ENCODE measurements around the gene TMEM87B. TPM values are rescaled to one million over a fixed set of nuclear protein-coding genes. Genes with fewer than 3 reads are reported as not detected.

The TMEM87B gene
- polyA plus RNA-seq, 1 donor from 2014 or later: 12.8 TPM

DNA sequence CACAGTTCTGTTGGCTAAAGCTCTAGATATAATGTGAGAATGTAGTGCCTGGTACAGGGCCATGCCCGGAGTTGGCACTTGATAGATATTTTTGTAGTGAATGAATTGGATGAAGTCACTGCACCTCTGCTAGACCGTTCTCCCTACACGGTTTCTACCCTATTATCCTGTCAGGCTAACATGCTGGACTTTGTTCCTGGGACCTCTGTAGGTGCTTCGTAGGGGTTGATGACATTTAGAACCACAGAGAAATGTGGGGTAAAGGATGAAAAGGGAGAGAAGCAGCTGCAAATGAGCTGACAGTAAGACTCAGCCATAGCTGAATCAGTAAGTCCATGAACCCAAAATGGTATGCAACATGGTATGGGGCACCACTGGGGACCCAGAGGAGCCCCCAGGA, 79.1 kb downstream of the TMEM87B start:
- Histone ChIP-seq H3K4me3 (ENCODE audit: low read length) (no peak overlapping the region), H3K9me2 (ENCODE audit: insufficient read depth, low read length) (no peaks in the 10 kb centered on the region), H3K4me2 (ENCODE audit: low read length) (no peak overlapping the region), H3K9me3 (ENCODE audit: low read length) (no peaks in the 10 kb centered on the region), H2AFZ (ENCODE audit: low read depth, low read length) (no peak overlapping the region), H3K27me3 (ENCODE audit: insufficient read depth, low read depth, low read length) (peaks cover 17% of the 10 kb centered on the region), H3F3A (ENCODE audit: insufficient read depth, low read length, poor library complexity, severe bottlenecking) (no peaks in the 10 kb centered on the region), H3K27ac (ENCODE audit: low read length) (no peak overlapping the region), H3K79me2 (replicated peaks; ENCODE audit: insufficient read depth, low read length) (no peaks in the 10 kb centered on the region), H3K36me3 (ENCODE audit: insufficient read depth, low read length) (no peaks in the 10 kb centered on the region), H4K20me1 (ENCODE audit: insufficient read depth) (no peaks in the 10 kb centered on the region), H3K9ac (ENCODE audit: low read length) (no peak overlapping the region)
- TF ChIP-seq RAD21 (conservative IDR thresholded peaks at IDR 0.05): no peak
- TF ChIP-seq EP300 (conservative IDR thresholded peaks at IDR 0.05; ENCODE audit: poor library complexity, severe bottlenecking): no peak
- no peak for TF ChIP-seq EZH2 (IDR thresholded peaks at IDR 0.05; ENCODE audit: borderline replicate concordance, insufficient read depth, low read length, poor library complexity, severe bottlenecking)
- TF ChIP-seq SMC3 (conservative IDR thresholded peaks at IDR 0.05; ENCODE audit: poor library complexity): no peak
- TF ChIP-seq, protein P1, sequence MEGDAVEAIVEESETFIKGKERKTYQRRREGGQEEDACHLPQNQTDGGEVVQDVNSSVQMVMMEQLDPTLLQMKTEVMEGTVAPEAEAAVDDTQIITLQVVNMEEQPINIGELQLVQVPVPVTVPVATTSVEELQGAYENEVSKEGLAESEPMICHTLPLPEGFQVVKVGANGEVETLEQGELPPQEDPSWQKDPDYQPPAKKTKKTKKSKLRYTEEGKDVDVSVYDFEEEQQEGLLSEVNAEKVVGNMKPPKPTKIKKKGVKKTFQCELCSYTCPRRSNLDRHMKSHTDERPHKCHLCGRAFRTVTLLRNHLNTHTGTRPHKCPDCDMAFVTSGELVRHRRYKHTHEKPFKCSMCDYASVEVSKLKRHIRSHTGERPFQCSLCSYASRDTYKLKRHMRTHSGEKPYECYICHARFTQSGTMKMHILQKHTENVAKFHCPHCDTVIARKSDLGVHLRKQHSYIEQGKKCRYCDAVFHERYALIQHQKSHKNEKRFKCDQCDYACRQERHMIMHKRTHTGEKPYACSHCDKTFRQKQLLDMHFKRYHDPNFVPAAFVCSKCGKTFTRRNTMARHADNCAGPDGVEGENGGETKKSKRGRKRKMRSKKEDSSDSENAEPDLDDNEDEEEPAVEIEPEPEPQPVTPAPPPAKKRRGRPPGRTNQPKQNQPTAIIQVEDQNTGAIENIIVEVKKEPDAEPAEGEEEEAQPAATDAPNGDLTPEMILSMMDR (IDR thresholded peaks at IDR 0.05; ENCODE audit: poor library complexity, severe bottlenecking): no peak
- TF ChIP-seq POLR2AphosphoS5 (IDR thresholded peaks at IDR 0.05): no peak
- no peak for TF ChIP-seq TAF1 (IDR thresholded peaks at IDR 0.05; ENCODE audit: low read depth)

DNA sequence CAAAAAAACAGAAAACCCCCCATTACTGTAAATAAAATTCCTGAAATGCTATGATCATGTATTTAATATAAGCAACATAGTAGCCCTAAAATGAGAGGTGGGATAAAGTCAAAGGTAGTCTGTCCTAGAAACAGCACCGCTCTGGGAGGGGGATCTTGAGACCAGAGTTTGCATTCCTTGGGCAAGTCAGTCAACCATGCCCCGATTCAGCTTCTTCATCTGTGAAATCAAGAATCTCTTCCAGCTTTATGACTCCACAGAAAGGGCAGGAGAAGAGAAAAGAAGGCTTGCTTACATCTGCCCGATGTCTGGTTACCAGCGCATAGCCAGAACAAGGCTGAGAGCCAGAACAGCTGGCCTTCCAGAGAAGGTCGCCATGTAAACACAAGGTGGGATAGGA, 81.0 kb downstream of the TMEM87B start:
- H3K36me3 ChIP-seq (ENCODE audit: insufficient read depth, low read length): no peaks in the 10 kb centered on the region
- TF ChIP-seq, protein P1 (IDR thresholded peaks at IDR 0.05; ENCODE audit: poor library complexity, severe bottlenecking): no peak
- TF ChIP-seq EP300 (conservative IDR thresholded peaks at IDR 0.05; ENCODE audit: poor library complexity, severe bottlenecking) (no peak), TAF1 (IDR thresholded peaks at IDR 0.05; ENCODE audit: low read depth) (no peak), SMC3 (conservative IDR thresholded peaks at IDR 0.05; ENCODE audit: poor library complexity) (no peak), RAD21 (conservative IDR thresholded peaks at IDR 0.05) (no peak), EZH2 (IDR thresholded peaks at IDR 0.05; ENCODE audit: borderline replicate concordance, insufficient read depth, low read length, poor library complexity, severe bottlenecking) (no peak), POLR2AphosphoS5 (IDR thresholded peaks at IDR 0.05) (no peak), MXI1 (conservative IDR thresholded peaks at IDR 0.05; ENCODE audit: poor library complexity, severe bottlenecking) (no peak)
- TF ChIP-seq, protein P2, sequence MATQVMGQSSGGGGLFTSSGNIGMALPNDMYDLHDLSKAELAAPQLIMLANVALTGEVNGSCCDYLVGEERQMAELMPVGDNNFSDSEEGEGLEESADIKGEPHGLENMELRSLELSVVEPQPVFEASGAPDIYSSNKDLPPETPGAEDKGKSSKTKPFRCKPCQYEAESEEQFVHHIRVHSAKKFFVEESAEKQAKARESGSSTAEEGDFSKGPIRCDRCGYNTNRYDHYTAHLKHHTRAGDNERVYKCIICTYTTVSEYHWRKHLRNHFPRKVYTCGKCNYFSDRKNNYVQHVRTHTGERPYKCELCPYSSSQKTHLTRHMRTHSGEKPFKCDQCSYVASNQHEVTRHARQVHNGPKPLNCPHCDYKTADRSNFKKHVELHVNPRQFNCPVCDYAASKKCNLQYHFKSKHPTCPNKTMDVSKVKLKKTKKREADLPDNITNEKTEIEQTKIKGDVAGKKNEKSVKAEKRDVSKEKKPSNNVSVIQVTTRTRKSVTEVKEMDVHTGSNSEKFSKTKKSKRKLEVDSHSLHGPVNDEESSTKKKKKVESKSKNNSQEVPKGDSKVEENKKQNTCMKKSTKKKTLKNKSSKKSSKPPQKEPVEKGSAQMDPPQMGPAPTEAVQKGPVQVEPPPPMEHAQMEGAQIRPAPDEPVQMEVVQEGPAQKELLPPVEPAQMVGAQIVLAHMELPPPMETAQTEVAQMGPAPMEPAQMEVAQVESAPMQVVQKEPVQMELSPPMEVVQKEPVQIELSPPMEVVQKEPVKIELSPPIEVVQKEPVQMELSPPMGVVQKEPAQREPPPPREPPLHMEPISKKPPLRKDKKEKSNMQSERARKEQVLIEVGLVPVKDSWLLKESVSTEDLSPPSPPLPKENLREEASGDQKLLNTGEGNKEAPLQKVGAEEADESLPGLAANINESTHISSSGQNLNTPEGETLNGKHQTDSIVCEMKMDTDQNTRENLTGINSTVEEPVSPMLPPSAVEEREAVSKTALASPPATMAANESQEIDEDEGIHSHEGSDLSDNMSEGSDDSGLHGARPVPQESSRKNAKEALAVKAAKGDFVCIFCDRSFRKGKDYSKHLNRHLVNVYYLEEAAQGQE (IDR thresholded peaks at IDR 0.05; ENCODE audit: borderline replicate concordance): no peak
- no peak overlapping the region for H3K9ac ChIP-seq (ENCODE audit: low read length)

More for the DNA sequence above, 81.0 kb downstream of the TMEM87B start:
- no peak overlapping the region for H2AFZ ChIP-seq (ENCODE audit: low read depth, low read length)
- no peak overlapping the region for H3K27ac ChIP-seq (ENCODE audit: low read length)
- H3K79me2 ChIP-seq (replicated peaks; ENCODE audit: insufficient read depth, low read length): no peaks in the 10 kb centered on the region
- H3K9me3 ChIP-seq (ENCODE audit: low read length): no peaks in the 10 kb centered on the region
- H3K4me2 ChIP-seq (ENCODE audit: low read length): no peak overlapping the region
- no peaks in the 10 kb centered on the region for H4K20me1 ChIP-seq (ENCODE audit: insufficient read depth)
- peaks cover 22% of the 10 kb centered on the region for H3K27me3 ChIP-seq (ENCODE audit: insufficient read depth, low read depth, low read length)
- H3K9me2 ChIP-seq (ENCODE audit: insufficient read depth, low read length): no peaks in the 10 kb centered on the region
- H3F3A ChIP-seq (ENCODE audit: insufficient read depth, low read length, poor library complexity, severe bottlenecking): no peaks in the 10 kb centered on the region
- H3K4me3 ChIP-seq (ENCODE audit: low read length): no peak overlapping the region

All from neural cell (in vitro differentiated cells).